Gastroesophageal sphincter (tissue), 4 donors: Measurements from ENCODE around the gene KIFC3. TPM values are rescaled to one million over a fixed set of nuclear protein-coding genes. Genes with fewer than 3 reads are reported as not detected.

Experiments used
- ATAC-seq: fragments of 150-250 bp; one replicate; pipeline ENCODE4 v1.9.1; 2016; ENCODE audit warnings: mild to moderate bottlenecking, moderate library complexity
- H3K27ac ChIP-seq, 4 donors: fragments of 200-600 bp; sonication (generic) in 3 of 4; 1 replicate in 3 of 4; 2 replicates in 1 of 4; pipeline ENCODE4 v1.5.1; 2016 to 2019
- H3K27me3 ChIP-seq: fragments of 200-600 bp; sonication (generic); one replicate; pipeline ENCODE4 v1.5.1; 2019
- H3K36me3 ChIP-seq, 2 donors: fragments of 200-600 bp; sonication (generic); one replicate each; pipeline ENCODE4 v1.5.1; 2019; ENCODE audit warnings: control low read depth in 1 of 2
- H3K4me1 ChIP-seq, 3 donors: fragments of 200-600 bp; sonication (generic); 1 replicate in 2 of 3; 2 replicates in 1 of 3; pipeline ENCODE4 v1.5.1; 2016 to 2019; ENCODE audit warnings: control low read depth in 2 of 3
- H3K4me3 ChIP-seq, 2 donors: fragments of 200-600 bp; sonication (generic); one replicate each; pipeline ENCODE4 v1.5.1; 2019; ENCODE audit warnings: mild to moderate bottlenecking in 1 of 2, moderate library complexity in 1 of 2
- H3K9me3 ChIP-seq, 3 donors: fragments of 200-600 bp; sonication (generic); one replicate each; pipeline ENCODE4 v1.5.1; 2017 to 2019; ENCODE audit warnings: control low read depth in 2 of 3
- CTCF ChIP-seq, 4 experiments: fragments of 200-600 bp in 2 of 4; fragments of 450-650 bp in 2 of 4; sonication (generic) in 1 of 4; IDR thresholded peaks; one replicate each; pipeline ENCODE4 v1.5.1; 2017 to 2019; ENCODE audit warnings: antibody characterized with exemption in 4 of 4, mild to moderate bottlenecking in 2 of 4, moderate library complexity in 2 of 4
- EP300 ChIP-seq: sonication (generic); formaldehyde crosslinking; IDR thresholded peaks from one replicate; pipeline ENCODE4 v1.6.1; 2017; ENCODE audit warnings: antibody characterized with exemption, mild to moderate bottlenecking
- POLR2A ChIP-seq, 2 donors: fragments of 450-650 bp; IDR thresholded peaks; one replicate each; pipeline ENCODE4 v1.6.1; 2017; ENCODE audit warnings: antibody characterized with exemption in 2 of 2, mild to moderate bottlenecking in 2 of 2, moderate library complexity in 1 of 2
- POLR2AphosphoS5 ChIP-seq: sonication (generic); formaldehyde crosslinking; IDR thresholded peaks from one replicate; pipeline ENCODE4 v1.6.1; 2017; ENCODE audit warnings: antibody characterized with exemption
- WGBS, 2 donors: methylation state at CpG; one replicate each; pipeline ENCODE4 v1.1.5; 2018; ENCODE audit warnings: low coverage in 1 of 2; 5-methylcytosine and 5-hydroxymethylcytosine counted together
- total RNA-seq, 4 donors: library from RNA; depleted of rRNA; stranded (reverse); fragments of >200 nt; gene quantifications; one replicate each; pipeline ENCODE4 v1.1.0, GENCODE V29; 2016

The KIFC3 gene
- total RNA-seq, 4 donors from 2014 or later: 17.4 to 78.4 (median 36.2) TPM

GRCh38 chr16:57757883-57758282 is 44.4 kb downstream of the KIFC3 start:
- Histone ChIP-seq H3K36me3 (peaks cover 0 to 85% of the 10 kb centered on the region in 2 donors), H3K27me3 (no peaks in the 10 kb centered on the region), H3K4me1 (peaks cover 0 to 11% (median 0%) of the 10 kb centered on the region in 3 donors), H3K4me3 (no peak overlapping the region), H3K9me3 (no peaks in the 10 kb centered on the region), H3K27ac (peak overlapping the region in 3 of 4 donors; percentile 22 to 31 (median 24))
- WGBS, 2 donors: 71 to 73% methylated on average over 1 to 4 of the region's 7 CpGs
- ATAC-seq: no peak
- TF ChIP-seq CTCF (IDR thresholded peaks at IDR 0.05): no peak
- no peak for TF ChIP-seq POLR2AphosphoS5
- no peak for TF ChIP-seq EP300
- no peak for TF ChIP-seq POLR2A (IDR thresholded peaks at IDR 0.05)

- no peaks in the 10 kb centered on the region for H3K9me3 ChIP-seq
- no peaks in the 10 kb centered on the region for H3K27me3 ChIP-seq
- H3K36me3 ChIP-seq: peaks cover 0 to 86% of the 10 kb centered on the region in 2 donors
- TF ChIP-seq POLR2A (IDR thresholded peaks at IDR 0.05) (no peak), POLR2AphosphoS5 (no peak), EP300 (no peak), CTCF (IDR thresholded peaks at IDR 0.05) (peak in 3 of 4 experiments; percentile 92 to 98 (median 94))
- peaks cover 0 to 11% (median 0%) of the 10 kb centered on the region in 3 donors for H3K4me1 ChIP-seq
- ATAC-seq: peak; percentile 85
- H3K27ac ChIP-seq: peak overlapping the region in 3 of 4 donors; percentile 22 to 31 (median 24)
- 0% methylated on average over 1 of the region's 11 CpGs; no CpG with 5 or more reads in 1 of the 2 donors for WGBS, 2 donors
- H3K4me3 ChIP-seq: no peak overlapping the region
Observed at GRCh38 chr16:57757326-57757786, 44.9 kb downstream of the KIFC3 start.

- H3K4me1 ChIP-seq: peaks cover 0 to 11% (median 0%) of the 10 kb centered on the region in 3 donors
- peak overlapping the region in 1 of 4 donors; percentile 24 for H3K27ac ChIP-seq
- TF ChIP-seq POLR2AphosphoS5 (no peak), POLR2A (IDR thresholded peaks at IDR 0.05) (no peak), EP300 (no peak), CTCF (IDR thresholded peaks at IDR 0.05) (no peak)
- no CpG with 5 or more reads among the region's 15 CpGs for WGBS, 2 donors
- no peaks in the 10 kb centered on the region for H3K27me3 ChIP-seq
- ATAC-seq: no peak
- peaks cover 0 to 86% of the 10 kb centered on the region in 2 donors for H3K36me3 ChIP-seq
- H3K4me3 ChIP-seq: no peak overlapping the region
- H3K9me3 ChIP-seq: no peaks in the 10 kb centered on the region
Observed at GRCh38 chr16:57756424-57757325, 45.6 kb downstream of the KIFC3 start.

GRCh38 chr16:57755726-57756423 is 46.4 kb downstream of the KIFC3 start:
- no peaks in the 10 kb centered on the region for H3K9me3 ChIP-seq
- H3K27ac ChIP-seq: no peak overlapping the region
- no peaks in the 10 kb centered on the region for H3K27me3 ChIP-seq
- H3K4me3 ChIP-seq: no peak overlapping the region
- H3K36me3 ChIP-seq: peaks cover 0 to 86% of the 10 kb centered on the region in 2 donors
- 70 to 75% methylated on average over 3 to 5 of the region's 18 CpGs for WGBS, 2 donors
- no peak for ATAC-seq
- TF ChIP-seq EP300 (no peak), POLR2A (IDR thresholded peaks at IDR 0.05) (no peak), CTCF (IDR thresholded peaks at IDR 0.05) (no peak), POLR2AphosphoS5 (no peak)
- peaks cover 0 to 11% (median 0%) of the 10 kb centered on the region in 3 donors for H3K4me1 ChIP-seq
